Activated T-cell treated with anti-CD3 and anti-CD28 coated beads, Interleukin-2, amount 50 U/mL, for 1 hour (primary cell): ENCODE results near the gene SERINC4.
"Not testable (repeated sequence)": the region's sequence is repeated elsewhere in the genome, so short reads cannot be mapped to it uniquely, and the experiment has no call there.

ENCODE experiments used
- DNase-seq: peaks from one replicate; pipeline ENCODE4 v3.0.0-alpha.2; 2020

The SERINC4 gene

GRCh38 chr15:43748376-43748775 is 51.6 kb downstream of the SERINC4 start:
- no peak for DNase-seq

GRCh38 chr15:43746903-43747309 is 53.1 kb downstream of the SERINC4 start:
- not testable (repeated sequence) for DNase-seq

GRCh38 chr15:43746245-43746902 is 53.6 kb downstream of the SERINC4 start, which contains the start of gene PDIA3:
Gene PDIA3 (plus strand): TSS chr15:43746438. CDS start chr15:43746540, 102 bp downstream.
- DNase-seq, result peak; percentile 88
